ENCODE data around the gene FBRSL1. TPM values are rescaled to one million over a fixed set of nuclear protein-coding genes. Genes with fewer than 3 reads are reported as not detected.

FBRSL1 gene
- polyA plus RNA-seq, 1 of the 3 experiments (the other 2 are of a cell fraction), result 5.5 TPM

DNA sequence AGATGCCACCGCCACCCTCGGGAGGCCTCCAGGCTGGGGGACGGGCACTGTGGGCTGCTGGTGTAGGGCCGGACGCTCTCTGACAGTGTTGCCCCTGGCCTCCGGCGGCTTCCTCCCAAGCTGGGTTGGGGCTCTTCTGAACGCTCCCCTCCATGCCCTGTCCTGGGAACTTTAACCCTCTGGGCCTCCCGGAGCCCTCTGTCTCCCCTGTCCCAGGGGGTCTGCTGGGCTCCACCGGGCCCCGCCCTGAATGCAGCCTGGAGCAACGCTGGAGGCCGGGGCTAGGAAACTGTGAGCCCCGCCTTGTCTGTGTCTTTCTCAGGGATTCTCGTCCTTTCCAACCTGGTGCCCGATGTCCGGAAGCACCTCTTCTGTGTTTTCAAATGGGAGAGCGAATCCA, 45.7 kb upstream of the FBRSL1 start (continued):
- TF ChIP-seq CHD2 (IDR thresholded peaks at IDR 0.05; ENCODE audit: low read length, partially characterized antibody) (no peak), ELF1 (IDR thresholded peaks at IDR 0.05) (no peak), NRF1 (IDR thresholded peaks at IDR 0.05; ENCODE audit: low read depth, low read length) (no peak)
- TF ChIP-seq, protein P1, sequence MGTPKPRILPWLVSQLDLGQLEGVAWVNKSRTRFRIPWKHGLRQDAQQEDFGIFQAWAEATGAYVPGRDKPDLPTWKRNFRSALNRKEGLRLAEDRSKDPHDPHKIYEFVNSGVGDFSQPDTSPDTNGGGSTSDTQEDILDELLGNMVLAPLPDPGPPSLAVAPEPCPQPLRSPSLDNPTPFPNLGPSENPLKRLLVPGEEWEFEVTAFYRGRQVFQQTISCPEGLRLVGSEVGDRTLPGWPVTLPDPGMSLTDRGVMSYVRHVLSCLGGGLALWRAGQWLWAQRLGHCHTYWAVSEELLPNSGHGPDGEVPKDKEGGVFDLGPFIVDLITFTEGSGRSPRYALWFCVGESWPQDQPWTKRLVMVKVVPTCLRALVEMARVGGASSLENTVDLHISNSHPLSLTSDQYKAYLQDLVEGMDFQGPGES (IDR thresholded peaks at IDR 0.05; ENCODE audit: low read depth, low read length), result no peak

DNA sequence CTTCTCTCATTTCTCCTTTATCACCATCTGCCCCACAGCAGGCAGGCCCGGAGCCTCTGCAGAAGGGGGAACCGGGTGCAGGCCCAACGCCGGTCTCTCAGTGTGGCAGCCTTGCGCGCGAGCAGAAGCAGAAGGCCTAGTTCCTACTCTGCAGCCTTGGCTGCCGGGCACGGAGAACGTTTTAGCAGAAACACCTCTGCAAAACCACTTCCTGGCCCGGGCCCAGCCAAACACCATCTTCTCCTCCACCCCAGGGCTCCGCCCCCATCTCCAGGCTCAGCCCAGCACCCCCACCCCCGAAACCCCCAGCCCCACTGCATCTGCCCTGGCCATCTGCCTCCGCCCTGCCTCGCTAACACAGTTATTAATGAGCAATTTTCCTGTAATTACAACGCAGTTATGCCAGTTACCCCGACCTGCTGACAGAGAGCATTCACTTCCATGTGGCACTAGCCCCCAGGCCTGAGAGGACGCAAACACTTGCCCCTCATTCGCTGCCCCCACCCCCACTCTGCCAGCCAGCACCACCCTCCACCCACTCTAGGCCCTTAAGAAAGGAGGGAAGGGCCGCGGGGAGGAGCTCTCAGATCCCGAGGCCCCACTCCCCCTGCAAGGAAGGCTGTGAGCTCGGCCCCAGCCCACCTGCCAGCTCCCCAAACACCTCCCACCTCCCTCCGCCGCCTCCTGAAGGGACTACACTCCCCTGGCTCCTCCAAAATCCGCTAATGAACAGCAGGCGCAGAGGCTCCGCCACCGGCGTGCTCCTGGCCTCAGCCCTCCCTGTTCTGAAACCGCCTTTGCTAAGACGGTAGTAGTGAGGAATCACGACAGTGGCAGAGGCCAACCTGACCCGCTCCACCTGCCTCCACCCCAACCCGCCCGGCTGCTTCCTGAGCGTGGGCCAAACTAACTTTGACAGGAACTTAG, 44.7 kb upstream of the FBRSL1 start:
- H3K27ac ChIP-seq (ENCODE audit: low read depth in 2 of 2, low read length in 1 of 2), result no peak overlapping the region
- no peak overlapping the region for H2AFZ ChIP-seq (ENCODE audit: low read depth)
- CTCF ChIA-PET, result interaction anchor here (2.6 kb wide), 1 partner anchor 30 kb away, joined by 14 read pairs; no protein-coding TSS in a partner anchor

More for the DNA sequence above, 44.7 kb upstream of the FBRSL1 start:
- Histone ChIP-seq H3K4me2 (no peak overlapping the region), H3K79me2 (ENCODE audit: insufficient read depth) (no peaks in the 10 kb centered on the region), H3K27me3 (ENCODE audit: insufficient read depth) (peaks cover 17% of the 10 kb centered on the region; the same call in 1 of the 2 replicates), H3F3A (replicated peaks; ENCODE audit: insufficient read depth) (no peaks in the 10 kb centered on the region), H3K36me3 (replicated peaks in 1 of 2; ENCODE audit: control insufficient read depth in 1 of 2, insufficient read depth in 2 of 2, low read length in 1 of 2) (no peaks in the 10 kb centered on the region), H3K9ac (no peak overlapping the region), H3K9me3 (no peaks in the 10 kb centered on the region), H3K4me3 (ENCODE audit: low read depth in 2 of 2, low read length in 1 of 2) (no peak overlapping the region), H3K9me2 (no peaks in the 10 kb centered on the region), H3K4me1 (ENCODE audit: control insufficient read depth in 1 of 2, insufficient read depth in 2 of 2, low read depth in 1 of 2, low read length in 1 of 2) (no peaks in the 10 kb centered on the region), H4K20me1 (ENCODE audit: insufficient read depth) (no peaks in the 10 kb centered on the region)
- WGBS (ENCODE audit: low lambda C conversion rate), result 58% methylated on average over 28 of the region's 37 CpGs
- TF ChIP-seq, protein P1 (IDR thresholded peaks at IDR 0.05; ENCODE audit: low read depth, low read length), result no peak
- TF ChIP-seq GABPA (IDR thresholded peaks at IDR 0.05; ENCODE audit: low read depth) (no peak), FOSL2 (IDR thresholded peaks at IDR 0.05; ENCODE audit: borderline replicate concordance, low read depth) (no peak), CHD2 (IDR thresholded peaks at IDR 0.05; ENCODE audit: low read length, partially characterized antibody) (no peak), ELF1 (IDR thresholded peaks at IDR 0.05) (no peak), MXI1 (IDR thresholded peaks at IDR 0.05; ENCODE audit: low read depth, low read length) (no peak)
- TF ChIP-seq, protein P2, sequence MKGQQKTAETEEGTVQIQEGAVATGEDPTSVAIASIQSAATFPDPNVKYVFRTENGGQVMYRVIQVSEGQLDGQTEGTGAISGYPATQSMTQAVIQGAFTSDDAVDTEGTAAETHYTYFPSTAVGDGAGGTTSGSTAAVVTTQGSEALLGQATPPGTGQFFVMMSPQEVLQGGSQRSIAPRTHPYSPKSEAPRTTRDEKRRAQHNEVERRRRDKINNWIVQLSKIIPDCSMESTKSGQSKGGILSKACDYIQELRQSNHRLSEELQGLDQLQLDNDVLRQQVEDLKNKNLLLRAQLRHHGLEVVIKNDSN (IDR thresholded peaks at IDR 0.05; ENCODE audit: borderline replicate concordance, low read depth), result no peak
- TF ChIP-seq, protein P3, sequence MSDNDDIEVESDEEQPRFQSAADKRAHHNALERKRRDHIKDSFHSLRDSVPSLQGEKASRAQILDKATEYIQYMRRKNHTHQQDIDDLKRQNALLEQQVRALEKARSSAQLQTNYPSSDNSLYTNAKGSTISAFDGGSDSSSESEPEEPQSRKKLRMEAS (IDR thresholded peaks at IDR 0.05; ENCODE audit: low read depth), result no peak
- POLR2A ChIA-PET, result no interaction called here
- no peak for DNase-seq

All from SK-N-SH (cell line).